Measurements from ENCODE around the gene PFKL. TPM values are rescaled to one million over a fixed set of nuclear protein-coding genes. Genes with fewer than 3 reads are reported as not detected.
A peak's percentile ranks its signal among the peaks of the same experiment; 100 is the strongest.

Gene PFKL
- total RNA-seq, 1 experiment from 2014 or later: 150 TPM

DNA sequence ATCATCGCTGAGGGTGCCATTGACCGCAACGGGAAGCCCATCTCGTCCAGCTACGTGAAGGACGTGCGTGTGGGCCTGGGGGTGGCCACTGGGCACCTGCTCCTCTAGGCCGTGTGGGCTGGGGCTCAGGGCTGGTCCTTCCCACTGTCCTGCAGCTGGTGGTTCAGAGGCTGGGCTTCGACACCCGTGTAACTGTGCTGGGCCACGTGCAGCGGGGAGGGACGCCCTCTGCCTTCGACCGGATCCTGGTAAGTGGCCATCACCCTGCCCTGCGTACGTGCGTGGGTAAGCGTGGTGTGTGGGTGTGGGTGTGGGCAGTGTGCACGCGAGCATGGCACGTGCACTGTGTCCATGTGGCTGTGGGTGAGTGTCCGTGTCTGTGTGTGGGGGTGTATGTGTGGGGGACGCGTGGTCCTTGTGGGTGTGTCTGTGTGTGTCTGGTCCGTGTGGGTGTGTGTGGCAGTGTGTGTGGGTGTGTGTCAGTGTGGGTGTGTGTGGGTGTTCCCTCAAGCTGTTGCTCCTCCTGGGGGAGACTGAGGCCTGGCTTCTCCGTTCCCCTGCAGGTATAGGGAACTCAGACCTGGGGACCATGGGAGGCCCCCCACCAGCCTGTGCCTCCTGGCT, 16.5 kb downstream of the PFKL start:
- ChIA-PET RAD21 (ENCODE audit: low non-redundant PET in 1 of 2, low total read pairs in 2 of 2, uncharacterized antibody in 2 of 2, unreplicated experiment in 2 of 2) (no interaction called here), POLR2A (no interaction called here), CTCF (no interaction called here)
- Histone ChIP-seq H3K9ac (ENCODE audit: low read length) (no peak overlapping the region), H3K4me2 (ENCODE audit: low read length) (no peak overlapping the region), H3K4me3 (replicated peaks in 1 of 2; ENCODE audit: low read depth in 1 of 2, low read length in 2 of 2) (no peak overlapping the region), H4K20me1 (ENCODE audit: insufficient read depth) (no peaks in the 10 kb centered on the region), H3K9me3 (ENCODE audit: control insufficient read depth in 1 of 2, insufficient read depth in 1 of 2, low read depth in 1 of 2, low read length in 2 of 2) (no peaks in the 10 kb centered on the region), H3K27me3 (ENCODE audit: insufficient read depth, low read length) (no peaks in the 10 kb centered on the region), H3K27ac (ENCODE audit: low read depth, low read length) (peak overlapping the region; percentile 14; the same call in 1 of the 2 replicates), H3K79me2 (ENCODE audit: insufficient read depth, low read length) (no peaks in the 10 kb centered on the region), H3K4me1 (ENCODE audit: control insufficient read depth in 1 of 2, insufficient read depth in 2 of 2, low read length in 2 of 2) (no peaks in the 10 kb centered on the region), H3K9me2 (ENCODE audit: insufficient read depth) (no peaks in the 10 kb centered on the region), H3K36me3 (ENCODE audit: control insufficient read depth in 1 of 2, insufficient read depth in 2 of 2, low read length in 2 of 2) (peaks cover under 1 to 11% of the 10 kb centered on the region in 2 experiments; a peak in 2 of 4 replicates), H2AFZ (ENCODE audit: low read depth, low read length, poor library complexity, severe bottlenecking) (no peak overlapping the region)
- DNase-seq (ENCODE audit: low read depth, low spot score): no peak
- no peak for TF ChIP-seq FOSL1 (IDR thresholded peaks at IDR 0.05; ENCODE audit: low read depth)
- TF ChIP-seq, protein P1, sequence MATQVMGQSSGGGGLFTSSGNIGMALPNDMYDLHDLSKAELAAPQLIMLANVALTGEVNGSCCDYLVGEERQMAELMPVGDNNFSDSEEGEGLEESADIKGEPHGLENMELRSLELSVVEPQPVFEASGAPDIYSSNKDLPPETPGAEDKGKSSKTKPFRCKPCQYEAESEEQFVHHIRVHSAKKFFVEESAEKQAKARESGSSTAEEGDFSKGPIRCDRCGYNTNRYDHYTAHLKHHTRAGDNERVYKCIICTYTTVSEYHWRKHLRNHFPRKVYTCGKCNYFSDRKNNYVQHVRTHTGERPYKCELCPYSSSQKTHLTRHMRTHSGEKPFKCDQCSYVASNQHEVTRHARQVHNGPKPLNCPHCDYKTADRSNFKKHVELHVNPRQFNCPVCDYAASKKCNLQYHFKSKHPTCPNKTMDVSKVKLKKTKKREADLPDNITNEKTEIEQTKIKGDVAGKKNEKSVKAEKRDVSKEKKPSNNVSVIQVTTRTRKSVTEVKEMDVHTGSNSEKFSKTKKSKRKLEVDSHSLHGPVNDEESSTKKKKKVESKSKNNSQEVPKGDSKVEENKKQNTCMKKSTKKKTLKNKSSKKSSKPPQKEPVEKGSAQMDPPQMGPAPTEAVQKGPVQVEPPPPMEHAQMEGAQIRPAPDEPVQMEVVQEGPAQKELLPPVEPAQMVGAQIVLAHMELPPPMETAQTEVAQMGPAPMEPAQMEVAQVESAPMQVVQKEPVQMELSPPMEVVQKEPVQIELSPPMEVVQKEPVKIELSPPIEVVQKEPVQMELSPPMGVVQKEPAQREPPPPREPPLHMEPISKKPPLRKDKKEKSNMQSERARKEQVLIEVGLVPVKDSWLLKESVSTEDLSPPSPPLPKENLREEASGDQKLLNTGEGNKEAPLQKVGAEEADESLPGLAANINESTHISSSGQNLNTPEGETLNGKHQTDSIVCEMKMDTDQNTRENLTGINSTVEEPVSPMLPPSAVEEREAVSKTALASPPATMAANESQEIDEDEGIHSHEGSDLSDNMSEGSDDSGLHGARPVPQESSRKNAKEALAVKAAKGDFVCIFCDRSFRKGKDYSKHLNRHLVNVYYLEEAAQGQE (IDR thresholded peaks at IDR 0.05; ENCODE audit: low read depth): no peak
- no peak for TF ChIP-seq SIN3A (IDR thresholded peaks at IDR 0.05; ENCODE audit: low read depth)
- no peak for TF ChIP-seq YY1 (IDR thresholded peaks at IDR 0.05; ENCODE audit: extremely low read depth, insufficient replicate concordance, low read depth, low read length)
- TF ChIP-seq, protein P2, sequence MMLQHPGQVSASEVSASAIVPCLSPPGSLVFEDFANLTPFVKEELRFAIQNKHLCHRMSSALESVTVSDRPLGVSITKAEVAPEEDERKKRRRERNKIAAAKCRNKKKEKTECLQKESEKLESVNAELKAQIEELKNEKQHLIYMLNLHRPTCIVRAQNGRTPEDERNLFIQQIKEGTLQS (IDR thresholded peaks at IDR 0.05): no peak
- no peak for TF ChIP-seq ZNF274 (IDR thresholded peaks at IDR 0.05; ENCODE audit: low read depth, low read length)
- no peak for TF ChIP-seq SP1 (IDR thresholded peaks at IDR 0.05; ENCODE audit: low read depth)
- TF ChIP-seq, protein P3, sequence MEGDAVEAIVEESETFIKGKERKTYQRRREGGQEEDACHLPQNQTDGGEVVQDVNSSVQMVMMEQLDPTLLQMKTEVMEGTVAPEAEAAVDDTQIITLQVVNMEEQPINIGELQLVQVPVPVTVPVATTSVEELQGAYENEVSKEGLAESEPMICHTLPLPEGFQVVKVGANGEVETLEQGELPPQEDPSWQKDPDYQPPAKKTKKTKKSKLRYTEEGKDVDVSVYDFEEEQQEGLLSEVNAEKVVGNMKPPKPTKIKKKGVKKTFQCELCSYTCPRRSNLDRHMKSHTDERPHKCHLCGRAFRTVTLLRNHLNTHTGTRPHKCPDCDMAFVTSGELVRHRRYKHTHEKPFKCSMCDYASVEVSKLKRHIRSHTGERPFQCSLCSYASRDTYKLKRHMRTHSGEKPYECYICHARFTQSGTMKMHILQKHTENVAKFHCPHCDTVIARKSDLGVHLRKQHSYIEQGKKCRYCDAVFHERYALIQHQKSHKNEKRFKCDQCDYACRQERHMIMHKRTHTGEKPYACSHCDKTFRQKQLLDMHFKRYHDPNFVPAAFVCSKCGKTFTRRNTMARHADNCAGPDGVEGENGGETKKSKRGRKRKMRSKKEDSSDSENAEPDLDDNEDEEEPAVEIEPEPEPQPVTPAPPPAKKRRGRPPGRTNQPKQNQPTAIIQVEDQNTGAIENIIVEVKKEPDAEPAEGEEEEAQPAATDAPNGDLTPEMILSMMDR (IDR thresholded peaks at IDR 0.05 in 2 of 3, conservative IDR thresholded peaks at IDR 0.05 in 1 of 3; ENCODE audit: borderline replicate concordance in 1 of 3, insufficient read depth in 1 of 3, low read depth in 2 of 3, low read length in 2 of 3): no peak
- TF ChIP-seq POLR2A (IDR thresholded peaks at IDR 0.05; ENCODE audit: borderline replicate concordance, extremely low read depth, insufficient read depth, insufficient read length): no peak
- no peak for TF ChIP-seq RAD21 (IDR thresholded peaks at IDR 0.05; ENCODE audit: low read depth)
- TF ChIP-seq SRF (IDR thresholded peaks at IDR 0.05; ENCODE audit: low read depth): no peak
- ATAC-seq: no peak
- no TSS peak for BruUV-seq (replicated peaks)
- intact Hi-C loops (cut with micrococcal nuclease): no loop called here

All from HCT116 (cell line).